Middle frontal gyrus (tissue), 1 donor: ENCODE data around the gene DGAT2L6.

ENCODE experiments used
- DNase-seq: peaks from one replicate; pipeline ENCODE4 v3.0.0-alpha.2; 2015; ENCODE audit warnings: low spot score; ENCODE audit errors: extremely low spot score

DGAT2L6 gene

DNA sequence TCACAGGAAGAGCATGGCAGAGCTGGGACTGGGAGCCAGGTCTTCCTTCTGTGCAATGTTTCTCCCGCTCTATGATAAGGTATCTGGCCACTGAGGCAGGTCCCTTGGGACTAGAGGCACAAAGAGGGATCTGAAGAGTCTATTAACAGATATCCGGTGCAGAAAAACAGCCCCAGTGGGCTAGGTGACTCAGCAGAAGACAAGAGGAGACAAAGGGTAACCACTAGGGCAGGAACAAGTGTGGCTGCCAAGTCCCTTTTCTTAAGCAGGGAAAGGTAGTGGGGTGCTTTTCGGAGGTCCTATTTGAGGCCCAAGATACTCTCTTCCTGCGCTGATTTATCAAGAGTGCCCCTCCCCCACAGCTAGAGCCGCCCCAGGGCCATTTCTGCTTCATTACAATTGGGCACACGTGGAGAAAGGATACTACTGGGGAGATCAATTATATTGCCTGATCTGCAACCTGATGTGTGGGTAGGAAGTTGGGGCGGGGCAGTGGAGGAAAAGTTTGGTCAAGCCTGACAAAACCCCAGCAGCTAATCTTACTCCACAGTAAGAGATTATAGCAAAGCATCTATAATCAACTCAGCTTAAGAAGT, at the start of gene DGAT2L6:
TSS of gene DGAT2L6 (plus strand) at position 546 of the 596 bp plus-strand sequence. CDS start 100 bp downstream, outside the sequence.
- no peak for DNase-seq

GRCh38 chrX:70128071-70128470, 49.2 kb upstream of the DGAT2L6 start:
- DNase-seq: no peak

- DNase-seq: no peak
Measured at GRCh38 chrX:70129816-70130215, 47.5 kb upstream of the DGAT2L6 start.

GRCh38 chrX:70132224-70132623, 45.1 kb upstream of the DGAT2L6 start:
- no peak for DNase-seq

GRCh38 chrX:70132877-70133302, 44.4 kb upstream of the DGAT2L6 start:
- DNase-seq: no peak

DNA sequence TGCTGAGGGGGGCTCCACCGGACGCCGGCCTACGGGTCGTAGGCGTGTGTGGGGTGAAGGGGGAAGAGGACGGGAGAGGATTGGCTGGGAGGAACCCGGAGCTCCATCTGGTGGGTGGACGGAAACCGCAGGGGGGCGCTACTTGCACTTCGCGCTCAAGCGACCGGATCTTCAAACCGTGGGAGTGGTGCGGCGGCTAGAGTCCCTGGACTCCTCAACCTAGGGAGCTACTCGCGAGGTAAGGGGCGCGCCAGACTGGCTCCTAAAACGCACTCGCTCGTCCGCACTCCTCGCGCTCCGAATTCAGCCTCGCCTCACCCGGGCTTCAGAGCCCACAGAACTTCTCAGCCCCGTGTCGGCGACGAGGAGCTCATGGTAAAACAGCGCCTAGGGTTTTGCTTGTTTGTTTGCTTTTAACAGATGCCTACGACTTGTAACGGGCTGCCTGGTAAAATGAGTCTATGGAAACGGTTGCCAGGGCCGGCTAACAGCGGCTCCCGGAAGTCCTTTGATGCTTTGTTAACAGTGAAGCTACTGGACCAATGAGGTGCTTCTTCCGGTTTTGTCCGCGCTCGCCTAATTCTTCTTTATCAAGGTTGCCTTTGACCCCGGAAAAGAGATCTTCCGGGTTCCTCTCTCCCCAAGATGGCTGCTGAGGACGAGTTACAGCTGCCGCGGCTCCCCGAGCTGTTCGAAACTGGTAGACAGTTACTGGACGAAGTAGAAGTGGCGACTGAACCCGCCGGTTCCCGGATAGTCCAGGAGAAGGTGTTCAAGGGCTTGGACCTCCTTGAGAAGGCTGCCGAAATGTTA, 43.8 kb upstream of the DGAT2L6 start, which contains the start of gene IGBP1:
TSS of gene IGBP1 (plus strand) at position 145 of the 813 bp plus-strand sequence. CDS start at position 646, 501 bp downstream.
- peak; percentile 80 for DNase-seq

GRCh38 chrX:70134116-70134477, 43.2 kb upstream of the DGAT2L6 start:
- DNase-seq: no peak

DNA sequence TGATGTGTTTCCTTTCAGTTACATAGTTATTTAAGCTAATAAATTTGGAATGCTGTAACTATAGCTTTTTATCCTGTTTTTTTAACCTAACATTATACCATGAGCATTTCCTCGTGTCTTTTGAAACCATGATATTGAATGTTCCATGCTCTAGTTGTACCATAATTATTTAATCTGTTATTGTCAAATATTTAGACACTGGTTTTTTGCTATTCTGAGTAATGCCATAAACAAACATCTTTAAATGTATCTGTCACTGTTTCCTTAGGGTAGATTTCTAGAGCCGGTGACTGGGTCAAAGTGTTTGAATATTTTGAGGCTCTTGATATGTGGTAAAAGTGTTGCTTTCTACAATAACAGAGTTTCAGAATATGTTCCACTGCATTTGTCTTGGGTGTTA, 38.7 kb upstream of the DGAT2L6 start:
- no peak for DNase-seq

GRCh38 chrX:70139736-70140135, 37.5 kb upstream of the DGAT2L6 start:
- DNase-seq: no peak

- no peak for DNase-seq
Measured at GRCh38 chrX:70141373-70141772, 35.9 kb upstream of the DGAT2L6 start.

DNA sequence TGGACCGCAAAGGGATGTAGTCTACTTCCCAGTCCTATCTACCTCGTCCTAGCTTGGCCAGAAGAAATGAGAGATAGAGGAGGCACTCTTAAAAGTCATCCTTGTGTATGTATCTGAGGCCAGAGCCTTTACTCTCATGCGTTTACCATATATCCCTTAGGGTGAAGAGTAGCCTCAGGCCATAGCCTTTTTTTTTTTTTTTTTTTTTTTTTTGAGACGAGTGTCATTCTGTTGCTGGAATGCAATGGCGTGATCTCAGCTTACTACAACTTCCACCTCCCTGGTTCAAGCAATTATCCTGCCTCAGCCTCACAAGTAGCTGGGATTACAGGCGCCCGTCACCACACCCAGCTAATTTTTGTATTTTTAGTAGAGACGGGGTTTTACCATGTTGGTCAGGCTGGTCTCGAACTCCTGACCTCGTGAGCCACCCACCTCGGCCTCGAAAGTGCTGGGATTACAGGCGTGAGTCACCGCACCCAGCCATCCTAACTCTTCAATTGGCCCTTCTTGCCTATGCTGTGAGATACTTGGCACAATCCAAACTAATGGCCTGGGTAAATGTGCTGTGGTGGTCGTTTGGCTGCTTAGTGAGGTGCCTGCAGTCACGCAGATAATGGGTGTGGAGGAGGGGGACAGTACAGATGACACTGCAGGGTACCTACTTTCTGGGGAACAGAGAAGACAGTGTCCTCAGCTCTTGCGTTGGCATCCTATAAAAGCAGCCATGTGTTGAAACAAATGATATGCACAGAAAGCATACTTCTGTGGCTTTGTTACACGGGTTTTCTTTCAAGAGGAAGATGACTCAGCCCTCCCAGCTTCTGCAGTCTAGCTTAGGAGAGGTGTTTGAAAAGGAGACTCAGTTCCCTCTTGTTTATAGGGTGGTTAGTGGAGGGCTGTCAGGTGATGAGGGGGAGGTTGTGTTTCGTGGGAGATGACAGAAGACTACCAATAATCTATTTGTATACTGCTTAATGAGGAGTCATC, 10.4 kb upstream of the DGAT2L6 start:
- DNase-seq: peak; percentile 4

DNA sequence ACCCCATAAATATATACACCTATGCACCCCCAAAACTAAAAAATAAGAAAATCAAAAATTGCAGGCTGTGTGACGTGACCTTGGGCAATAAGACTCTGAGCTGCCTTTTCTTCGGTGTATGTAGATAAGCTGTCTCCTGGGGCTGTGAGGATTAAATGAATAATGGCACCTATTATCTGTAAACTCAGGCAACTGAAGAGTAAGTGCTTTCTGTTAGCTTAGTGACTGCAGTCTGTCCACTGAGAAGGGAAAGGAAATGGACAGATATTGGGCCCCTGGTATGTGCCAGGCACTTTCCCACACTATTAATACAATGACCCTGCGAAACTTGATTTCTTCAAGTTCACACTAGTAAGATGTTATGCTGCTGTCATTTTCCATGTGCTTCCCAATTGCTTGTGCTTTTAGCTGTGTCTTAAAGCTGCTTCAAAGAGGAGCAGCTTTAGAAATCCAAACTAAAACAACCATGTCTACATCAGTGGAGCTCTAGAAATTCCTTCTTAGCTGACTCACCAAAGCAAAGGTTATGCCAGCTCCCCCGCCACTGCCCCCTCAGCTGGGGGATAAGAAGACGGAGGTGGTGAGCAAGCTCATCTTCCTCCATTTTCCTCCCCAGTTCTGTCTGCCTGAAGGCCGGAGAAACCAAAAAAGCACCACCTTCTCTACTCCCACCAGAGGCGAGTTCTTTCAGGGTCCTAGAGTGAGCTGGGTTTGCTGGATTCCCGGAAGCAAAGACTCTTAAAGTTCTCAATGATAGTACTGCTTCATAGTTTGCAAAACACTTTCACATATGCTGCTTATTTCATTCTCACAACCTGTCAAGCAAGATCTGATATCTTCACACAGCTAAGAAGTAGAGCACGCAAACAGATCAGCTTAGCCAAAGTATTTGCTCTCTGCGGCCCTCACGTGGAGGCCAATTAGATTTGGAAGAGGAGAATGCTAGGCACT, 8.8 kb upstream of the DGAT2L6 start:
- peak; percentile 25 for DNase-seq

DNA sequence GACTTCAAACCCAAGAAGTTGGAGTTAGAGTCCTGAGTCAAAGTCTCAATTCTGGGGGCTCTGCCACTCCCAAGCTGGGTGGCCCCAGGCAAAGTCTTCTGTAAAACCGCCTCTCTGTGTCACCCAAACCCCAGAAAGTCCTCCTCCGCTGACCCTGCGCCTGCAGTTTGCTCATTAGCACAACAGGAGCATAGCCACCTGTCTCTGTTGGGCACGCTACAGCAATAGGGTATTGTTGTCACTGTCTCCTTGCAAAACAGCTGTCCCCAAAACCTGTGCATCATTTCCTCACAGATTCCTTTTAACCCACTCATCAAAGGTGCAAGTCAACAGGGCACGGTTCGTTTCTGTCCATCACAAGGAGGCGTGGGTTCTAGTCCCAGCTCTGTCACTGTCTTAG, 8.0 kb upstream of the DGAT2L6 start:
- DNase-seq: no peak

DNA sequence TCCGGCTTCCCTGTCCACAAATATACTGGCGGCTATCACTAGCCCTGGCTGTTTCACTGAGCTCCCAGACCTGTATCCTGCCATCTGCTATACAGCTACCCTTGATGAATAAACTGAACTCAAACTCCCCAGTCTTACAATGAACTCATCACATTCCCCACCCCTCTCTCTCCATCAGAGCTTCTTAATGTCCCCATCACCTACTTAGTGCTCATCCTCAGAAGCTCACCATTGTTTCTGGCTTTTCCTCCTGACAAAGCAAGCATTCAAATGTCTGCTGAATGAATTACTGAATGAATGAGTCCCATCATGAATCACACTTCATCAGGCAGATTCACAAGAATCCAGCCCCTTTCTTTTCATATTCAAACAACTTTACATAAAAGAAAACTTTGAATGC, 5.7 kb upstream of the DGAT2L6 start:
- no peak for DNase-seq

GRCh38 chrX:70172221-70172620, 5.1 kb upstream of the DGAT2L6 start:
- DNase-seq: no peak

GRCh38 chrX:70172964-70173363, 4.3 kb upstream of the DGAT2L6 start:
- DNase-seq: no peak

- no peak for DNase-seq
Measured at GRCh38 chrX:70174754-70175153, 2.5 kb upstream of the DGAT2L6 start.

DNA sequence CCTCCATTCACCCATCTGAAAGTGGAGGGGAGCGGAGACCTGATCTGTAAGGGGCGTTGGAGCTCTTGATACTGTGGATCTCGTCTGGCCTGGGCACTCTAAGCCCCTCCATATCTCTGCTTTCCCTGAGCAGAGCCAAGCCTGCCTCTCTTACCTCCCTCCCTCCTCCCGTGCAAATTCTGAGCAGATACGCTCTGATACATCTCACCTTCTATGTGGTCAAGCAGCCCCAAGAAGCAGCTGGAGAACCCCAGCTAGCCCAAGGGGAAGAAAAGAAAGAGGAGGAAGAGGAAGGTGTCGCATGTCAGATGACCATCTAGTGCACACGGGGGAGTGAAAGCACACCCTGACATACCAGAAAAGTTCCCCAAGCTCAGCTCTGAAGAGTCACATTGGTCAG, 1.9 kb upstream of the DGAT2L6 start:
- DNase-seq: no peak

DNA sequence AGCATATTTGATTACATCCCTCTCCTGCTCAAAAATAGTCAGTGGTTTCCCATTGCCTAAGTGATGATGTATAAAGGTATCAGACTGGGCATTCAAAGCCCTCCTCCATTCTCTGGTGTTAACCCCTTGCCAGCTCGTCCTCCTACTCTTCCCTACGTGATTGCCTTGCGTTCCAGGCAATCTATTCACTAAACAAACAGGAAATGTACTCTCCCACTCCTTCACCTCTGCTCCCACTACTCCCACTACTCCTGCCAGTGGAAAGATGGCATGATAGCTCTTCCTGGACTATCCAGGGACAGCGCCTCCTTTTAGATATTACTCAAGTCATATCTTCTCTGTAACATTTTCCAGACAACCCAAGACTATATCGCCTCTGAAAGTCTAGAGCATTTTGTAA, 5.8 kb downstream of the DGAT2L6 start:
- DNase-seq: no peak

DNA sequence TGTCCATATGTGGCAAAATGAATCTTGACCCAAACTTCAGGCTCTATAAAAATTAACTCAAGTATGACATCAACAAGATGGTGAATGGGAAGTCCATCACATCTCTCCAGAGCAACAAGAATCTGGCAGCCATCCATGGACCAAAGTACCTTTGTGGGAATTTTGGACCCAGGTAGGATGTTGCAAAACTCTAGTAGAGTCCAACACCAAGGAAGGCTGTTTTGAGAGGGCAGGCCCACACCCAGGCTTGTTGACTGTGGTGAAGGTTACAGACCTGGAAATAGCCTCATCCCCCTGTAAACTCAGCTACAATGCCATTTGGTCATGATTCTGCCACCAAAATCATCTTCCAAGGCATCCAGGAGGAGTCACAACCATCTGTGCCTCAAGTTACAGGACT, 12.9 kb downstream of the DGAT2L6 start:
- no peak for DNase-seq
